ENCODE data around the gene WIPF1. TPM values are rescaled to one million over a fixed set of nuclear protein-coding genes. Genes with fewer than 3 reads are reported as not detected.
A peak's percentile ranks its signal among the peaks of the same experiment; 100 is the strongest.

WIPF1 gene
- total RNA-seq, 1 experiment from 2014 or later: 10.3 TPM

- DNase-seq (ENCODE audit: low read depth): no peak
Measured at GRCh38 chr2:174623106-174623637, 25.6 kb upstream of the WIPF1 start.

- DNase-seq (ENCODE audit: low read depth): no peak
Measured at GRCh38 chr2:174621323-174621722, 23.7 kb upstream of the WIPF1 start.

DNA sequence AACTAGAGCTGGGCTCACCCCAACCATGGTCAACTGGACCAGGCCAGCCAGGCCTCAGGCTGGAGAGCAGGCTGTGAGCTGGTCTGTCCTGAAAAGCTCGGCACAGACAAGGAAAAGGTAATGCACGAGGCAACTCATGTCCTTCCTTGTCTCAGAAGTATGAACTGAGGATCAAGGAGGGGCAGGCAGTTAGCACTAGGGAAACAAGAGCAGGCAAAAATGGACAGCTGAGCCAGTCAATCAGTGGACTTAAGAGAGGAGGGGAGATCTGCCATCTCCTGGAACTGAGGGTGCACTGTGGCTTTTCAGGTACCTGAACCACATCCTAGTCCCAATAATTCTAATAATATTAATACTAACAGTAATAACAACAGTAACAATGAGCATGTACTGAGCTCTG, 20.6 kb upstream of the WIPF1 start:
- no peak for DNase-seq (ENCODE audit: low read depth)

DNA sequence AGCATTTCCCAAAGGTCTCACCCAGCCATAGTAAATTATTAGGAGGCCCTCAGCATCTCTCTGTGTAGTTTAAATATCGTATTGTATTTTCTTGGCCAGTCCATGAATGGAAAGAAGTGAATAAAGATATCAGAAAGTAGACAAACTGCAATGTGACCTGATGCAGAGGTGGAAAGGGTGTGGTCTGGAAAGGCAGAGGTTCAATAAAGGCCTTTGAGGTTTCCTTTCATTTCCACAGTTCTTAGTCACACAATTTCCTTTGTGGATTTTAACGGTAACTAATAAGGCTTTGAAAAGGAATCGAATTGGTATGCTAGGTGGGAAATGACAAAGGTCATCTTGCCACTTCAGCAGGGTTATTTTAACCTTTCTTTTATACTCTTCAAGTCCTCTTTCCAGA, 20.1 kb upstream of the WIPF1 start:
- DNase-seq (ENCODE audit: low read depth): peak; percentile 46

DNA sequence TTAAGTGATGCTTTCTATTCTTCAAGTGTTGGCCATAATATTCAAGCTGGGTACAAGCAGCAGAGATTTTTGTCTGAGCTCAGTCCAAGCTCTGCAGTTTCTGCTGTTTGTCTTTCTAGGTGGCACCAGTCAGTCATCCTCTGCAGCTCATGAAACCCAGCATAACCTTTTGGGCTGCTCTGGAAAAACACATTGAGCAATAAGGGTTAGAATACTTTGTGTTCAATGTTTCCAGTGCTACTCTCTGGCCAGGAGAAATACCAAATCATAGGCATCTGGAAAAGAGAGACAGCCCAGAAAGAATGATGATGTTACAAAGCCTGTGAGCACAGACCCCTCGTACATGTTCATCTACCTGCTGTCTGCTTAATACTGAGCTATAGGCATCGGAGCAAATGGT, 19.5 kb upstream of the WIPF1 start:
- DNase-seq (ENCODE audit: low read depth): no peak

DNA sequence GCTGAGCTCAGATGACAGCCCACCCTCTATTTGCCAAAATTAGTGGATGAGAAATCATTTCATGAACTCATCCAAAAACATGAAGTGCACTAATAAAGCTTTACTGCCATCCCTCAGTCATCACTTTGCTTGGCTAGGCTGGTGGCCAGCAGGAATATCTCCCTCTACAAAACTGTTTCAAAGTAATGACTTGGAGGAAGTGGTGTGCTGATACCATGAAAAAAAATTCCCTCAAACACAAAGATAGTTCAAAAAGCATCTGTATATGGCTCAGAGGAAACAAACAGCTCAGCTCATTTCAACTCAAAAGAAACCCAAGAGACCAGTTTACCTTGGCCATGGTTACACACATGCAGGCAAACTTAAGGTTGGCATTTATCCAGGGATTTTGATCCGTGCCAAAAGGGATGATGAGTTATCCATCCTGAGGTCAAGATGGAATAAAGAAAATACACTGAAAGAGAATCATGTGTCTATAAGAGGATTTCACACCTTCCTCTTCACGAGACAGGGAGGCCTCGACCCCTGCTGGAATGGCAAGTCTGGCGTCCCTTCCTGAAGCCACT, 18.4 kb upstream of the WIPF1 start:
- peak; percentile 92 for DNase-seq (ENCODE audit: low read depth)

GRCh38 chr2:174614261-174614660, 16.7 kb upstream of the WIPF1 start:
- no peak for DNase-seq (ENCODE audit: low read depth)

GRCh38 chr2:174613531-174613930, 15.9 kb upstream of the WIPF1 start:
- DNase-seq (ENCODE audit: low read depth): no peak

- no peak for DNase-seq (ENCODE audit: low read depth)
Measured at GRCh38 chr2:174612970-174613369, 15.4 kb upstream of the WIPF1 start.

- no peak for DNase-seq (ENCODE audit: low read depth)
Measured at GRCh38 chr2:174611854-174612253, 14.2 kb upstream of the WIPF1 start.

- DNase-seq (ENCODE audit: low read depth): no peak
Measured at GRCh38 chr2:174611006-174611405, 13.4 kb upstream of the WIPF1 start.

DNA sequence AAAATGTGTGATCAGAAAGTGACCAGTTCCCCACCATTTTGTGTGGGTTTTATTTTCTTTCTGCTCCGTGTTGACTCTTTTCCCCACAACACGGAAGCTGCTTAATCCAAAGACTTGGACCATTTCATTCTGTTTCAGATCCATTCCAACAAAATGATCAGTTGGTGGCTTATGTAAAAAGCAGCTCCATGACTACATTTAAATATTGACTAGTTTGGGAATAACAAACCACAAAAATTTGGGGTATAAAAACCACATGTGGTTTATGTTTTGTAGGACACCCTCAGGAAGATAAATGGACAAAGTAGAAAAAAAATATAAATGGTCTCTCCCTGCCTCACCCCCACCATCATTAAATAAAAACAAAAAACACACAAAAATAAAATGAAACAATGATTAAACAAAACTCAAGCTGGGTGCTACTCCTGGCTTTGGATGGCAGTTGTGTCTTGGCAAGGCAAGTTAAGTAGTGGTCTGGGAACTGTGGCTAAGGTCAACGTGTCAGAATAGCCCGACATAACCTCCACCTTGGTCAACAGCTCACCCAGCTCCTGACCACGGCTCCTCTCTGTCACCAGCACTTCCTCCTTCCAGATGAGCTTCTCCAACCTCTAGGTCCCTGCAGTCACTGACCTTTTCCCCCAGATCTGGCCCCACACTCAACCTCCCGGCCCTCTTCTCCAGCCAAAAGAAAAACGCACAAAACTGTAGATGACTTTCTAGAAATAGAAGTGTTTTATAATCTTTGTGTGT, 12.8 kb upstream of the WIPF1 start:
- DNase-seq (ENCODE audit: low read depth): no peak

- DNase-seq (ENCODE audit: low read depth): no peak
Measured at GRCh38 chr2:174609261-174609660, 11.7 kb upstream of the WIPF1 start.

DNA sequence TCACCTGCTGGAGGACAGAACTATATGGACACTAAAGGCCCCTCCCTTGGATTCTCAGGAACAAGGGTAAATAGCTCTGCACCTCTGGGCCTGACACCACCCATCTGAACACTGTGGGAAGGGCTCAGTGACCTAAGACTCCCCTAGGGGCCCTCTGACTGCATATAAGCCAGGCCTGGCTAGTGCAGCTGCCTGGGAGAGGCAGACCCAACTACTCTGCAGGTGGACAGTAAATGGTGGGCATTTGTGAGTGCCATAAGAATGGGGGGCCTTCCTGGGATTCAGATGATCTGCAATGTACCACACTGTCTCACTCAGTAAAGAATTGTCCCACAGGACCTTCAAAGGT, 11.2 kb upstream of the WIPF1 start:
- no peak for DNase-seq (ENCODE audit: low read depth)

DNA sequence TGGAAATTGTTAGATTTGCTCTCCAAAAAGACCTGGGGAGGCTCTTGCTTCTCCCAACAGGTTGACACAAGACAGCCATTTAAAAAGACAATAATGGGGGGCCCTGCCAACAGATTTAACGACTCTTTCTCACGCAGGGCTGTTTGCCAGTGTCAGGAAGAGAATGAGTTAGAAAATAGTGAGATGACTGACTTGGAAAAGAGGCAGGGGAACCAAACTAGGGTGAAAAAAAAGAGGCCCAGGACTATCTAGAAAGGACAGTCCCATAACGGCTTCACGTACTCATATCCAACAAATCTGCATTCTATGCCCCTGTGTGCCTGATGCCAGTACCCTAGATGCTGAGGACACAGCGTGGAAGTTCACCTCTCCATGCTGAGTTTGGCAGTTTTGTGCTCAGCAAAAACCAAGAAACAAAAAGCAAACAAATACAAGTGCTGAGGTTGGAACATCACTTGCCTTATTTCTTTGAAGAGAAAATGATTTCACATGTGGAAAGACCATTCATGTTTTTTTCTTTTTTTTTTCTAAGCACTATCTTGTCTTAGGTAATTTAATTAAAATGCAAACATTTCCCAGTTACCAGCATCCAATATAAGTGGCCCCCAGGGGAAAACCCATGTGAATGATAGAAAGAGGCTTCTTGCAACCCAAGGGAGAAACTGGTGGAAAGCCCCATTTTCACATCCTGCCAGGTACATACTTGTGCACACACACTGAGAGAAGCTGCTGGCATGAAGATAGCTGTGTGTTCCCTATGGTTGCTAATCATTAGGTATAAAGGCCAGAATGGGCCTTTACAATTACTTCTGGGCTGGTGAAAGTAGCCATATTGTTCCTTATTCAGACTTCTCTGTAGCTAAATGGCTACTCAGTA, 10.6 kb upstream of the WIPF1 start:
- no peak for DNase-seq (ENCODE audit: low read depth)

- no peak for DNase-seq (ENCODE audit: low read depth)
Measured at GRCh38 chr2:174607584-174607983, 10.0 kb upstream of the WIPF1 start.

DNA sequence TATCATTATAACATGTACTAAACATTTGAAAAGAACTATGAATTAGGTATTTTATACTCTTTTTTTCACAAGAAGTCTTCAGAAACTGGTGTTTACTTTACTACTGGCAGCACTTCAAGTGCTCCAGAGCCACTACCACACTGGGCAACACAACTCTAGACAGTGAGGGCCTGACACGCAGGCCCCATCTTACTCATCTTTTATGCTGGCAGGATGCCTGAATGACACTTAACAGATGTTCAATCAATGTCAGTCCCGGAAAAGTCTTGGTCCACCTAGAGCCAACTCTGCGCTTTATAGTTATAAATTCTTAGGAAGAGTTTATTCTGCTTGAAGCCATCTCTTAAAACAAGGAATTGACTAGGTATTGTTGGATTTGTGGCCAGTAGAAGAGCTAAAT, 8.7 kb upstream of the WIPF1 start:
- peak; percentile 73 for DNase-seq (ENCODE audit: low read depth)

DNA sequence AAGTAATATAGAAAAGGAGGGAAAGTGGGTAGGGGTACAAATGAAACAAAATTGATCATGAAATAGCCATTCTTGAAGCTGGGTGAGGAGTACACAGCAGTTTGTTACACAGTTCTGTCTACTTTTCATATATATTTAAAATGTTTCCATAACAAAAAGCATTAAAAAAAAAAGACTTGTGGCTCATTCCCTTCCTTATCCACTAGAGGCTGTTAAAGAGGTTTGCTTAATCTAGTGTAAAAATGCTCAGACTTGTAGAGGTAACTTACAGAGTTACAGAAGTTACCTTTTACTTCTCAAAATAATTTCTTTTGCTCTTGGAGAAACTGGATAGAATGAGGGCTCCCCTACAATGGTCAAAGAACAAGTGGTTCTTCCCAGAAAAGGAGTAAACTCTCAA, 8.1 kb upstream of the WIPF1 start:
- no peak for DNase-seq (ENCODE audit: low read depth)

- peak; percentile 65 for DNase-seq (ENCODE audit: low read depth)
Measured at GRCh38 chr2:174603280-174603679, 5.7 kb upstream of the WIPF1 start.

DNA sequence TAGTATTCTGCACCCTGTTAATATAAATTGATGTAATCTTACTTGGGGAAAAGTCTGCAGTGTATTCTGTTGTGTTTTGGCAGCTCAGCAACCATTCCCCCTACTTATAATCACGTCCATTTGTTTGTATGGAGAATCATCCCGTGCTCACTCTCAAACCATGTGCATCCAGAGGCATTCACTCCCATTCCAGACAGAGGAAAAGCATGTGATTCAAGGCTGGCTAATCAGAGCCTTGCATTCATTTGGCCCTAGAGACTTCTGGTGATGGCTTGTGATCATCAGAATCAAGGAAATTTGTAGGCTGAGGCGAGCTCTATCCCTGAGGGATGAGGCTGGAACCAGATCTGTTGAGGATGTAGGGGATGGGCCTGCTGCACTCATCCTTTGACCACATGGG, 5.1 kb upstream of the WIPF1 start:
- no peak for DNase-seq (ENCODE audit: low read depth)

DNA sequence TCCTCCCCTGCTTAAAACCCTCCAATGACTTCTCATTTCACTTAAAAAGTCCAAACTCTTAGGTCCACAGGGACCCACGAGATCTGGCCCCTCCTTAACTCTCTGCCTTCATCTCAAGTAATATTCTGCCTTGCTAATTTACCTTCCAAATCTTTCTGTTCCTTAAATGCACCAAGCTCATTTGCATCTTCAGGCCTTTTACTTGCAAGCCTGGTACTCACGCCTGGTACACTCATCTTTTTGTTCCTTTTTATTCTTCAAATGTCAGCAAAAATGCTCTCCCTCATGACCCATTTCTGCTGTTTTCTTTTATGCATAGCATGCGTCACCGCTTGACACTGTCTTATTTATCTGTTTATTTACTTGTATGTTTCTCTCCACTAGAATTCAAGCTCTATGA, 2.7 kb upstream of the WIPF1 start:
- no peak for DNase-seq (ENCODE audit: low read depth)

GRCh38 chr2:174599310-174599921, 1.8 kb upstream of the WIPF1 start:
- DNase-seq (ENCODE audit: low read depth): no peak

Measured in HT1080 (cell line).